PC-3 (cell line): Measurements from ENCODE around the gene ASPDH. TPM values are rescaled to one million over a fixed set of nuclear protein-coding genes. Genes with fewer than 3 reads are reported as not detected.

Source experiments
- ATAC-seq: fragments of 200-7000 bp; cut with Tn5 transposase; 2 replicates; pipeline ENCODE4 v1.9.1; 2020; ENCODE audit warnings: mild to moderate bottlenecking, moderate library complexity
- BruUV-seq: library from RNA; stranded (reverse); fragments of 400-500 nt; replicated peaks from 2 replicates; lab custom pipeline; 2021; lab: Mats Ljungman, UMichigan
- CTCF ChIA-PET: fragments of 300-600 bp; sonication (Branson Sonifier 250); formaldehyde crosslinking; loops from one replicate; lab custom pipeline; 2022; ENCODE audit warnings: antibody characterized with exemption; lab: Charles Lee
- POLR2A ChIA-PET: fragments of 300-600 bp; sonication (Branson Sonifier 250); formaldehyde crosslinking; loops from one replicate; lab custom pipeline; 2022; ENCODE audit warnings: antibody characterized with exemption; ENCODE audit not compliant: unreplicated experiment; lab: Charles Lee
- DNase-seq: peaks from one replicate; pipeline ENCODE4 v3.0.0-alpha.2; 2015
- H2AFZ ChIP-seq: fragments of 300-600 bp; sonication (generic); 2 replicates; pipeline ENCODE4 v1.6.0; 2016; ENCODE audit warnings: antibody characterized with exemption, low read length
- H3F3A ChIP-seq: fragments of 300-600 bp; sonication (generic); one replicate; pipeline ENCODE4 v1.6.0; 2017; ENCODE audit warnings: antibody characterized with exemption, low read length, control low read depth, mild to moderate bottlenecking; ENCODE audit not compliant: unreplicated experiment
- H3K27ac ChIP-seq: fragments of 300-600 bp; sonication (generic); 2 replicates; pipeline ENCODE4 v1.5.1; 2016; ENCODE audit warnings: mild to moderate bottlenecking, low read length
- H3K27me3 ChIP-seq: fragments of 300-600 bp; sonication (generic); 2 replicates; pipeline ENCODE4 v1.6.1; 2016; ENCODE audit warnings: low read length, mixed read lengths
- H3K36me3 ChIP-seq: fragments of 300-600 bp; sonication (generic); 2 replicates; pipeline ENCODE4 v1.6.1; 2016; ENCODE audit warnings: low read depth, mixed run types, low read length, mixed read lengths
- H3K4me1 ChIP-seq: fragments of 300-600 bp; sonication (generic); 2 replicates; pipeline ENCODE4 v1.5.1; 2016; ENCODE audit warnings: low read length; ENCODE audit not compliant: insufficient read depth
- H3K4me2 ChIP-seq: fragments of 300-600 bp; sonication (generic); 2 replicates; pipeline ENCODE4 v1.6.0; 2016; ENCODE audit warnings: low read length
- H3K4me3 ChIP-seq: fragments of 300-600 bp; sonication (generic); 2 replicates; pipeline ENCODE4 v1.5.1; 2016; ENCODE audit warnings: mild to moderate bottlenecking, low read length, mixed read lengths
- H3K79me2 ChIP-seq: fragments of 300-600 bp; sonication (generic); 2 replicates; pipeline ENCODE4 v1.6.1; 2017; ENCODE audit warnings: low read length, mixed read lengths
- H3K9ac ChIP-seq: fragments of 300-600 bp; sonication (generic); 2 replicates; pipeline ENCODE4 v1.6.0; 2016; ENCODE audit warnings: mild to moderate bottlenecking, low read length
- H3K9me2 ChIP-seq: fragments of 300-600 bp; sonication (generic); replicated peaks from 2 replicates; pipeline ENCODE4 v1.6.1; 2016; ENCODE audit warnings: mixed run types, low read length, mixed read lengths
- H3K9me3 ChIP-seq: fragments of 300-600 bp; sonication (generic); 2 replicates; pipeline ENCODE4 v1.6.1; 2016; ENCODE audit warnings: low read length, mixed read lengths
- H4K20me1 ChIP-seq: fragments of 300-600 bp; sonication (generic); 2 replicates; pipeline ENCODE4 v1.6.1; 2016; ENCODE audit warnings: low read length, mixed read lengths
- CTCF ChIP-seq: fragments of 300-600 bp; sonication (generic); conservative IDR thresholded peaks from 2 replicates; pipeline ENCODE4 v1.5.1; 2017; ENCODE audit warnings: antibody characterized with exemption, low read depth, mild to moderate bottlenecking, low read length
- EZH2 ChIP-seq: fragments of 300-600 bp; sonication (generic); IDR thresholded peaks from one replicate; pipeline ENCODE4 v1.6.1; 2017; ENCODE audit warnings: antibody characterized with exemption, mild to moderate bottlenecking, low read length; ENCODE audit not compliant: unreplicated experiment
- EZH2phosphoT487 ChIP-seq: fragments of 300-600 bp; sonication (generic); IDR thresholded peaks from 2 replicates; pipeline ENCODE4 v1.6.1; 2018; ENCODE audit warnings: mild to moderate bottlenecking, antibody characterized with exemption, low read length, borderline replicate concordance
- intact Hi-C: fragments of 100-400 bp; cut with micrococcal nuclease; formaldehyde crosslinking; loops from 2 replicates; pipeline ENCODE4 v1.9.0; 2023
- total RNA-seq: library from RNA; depleted of rRNA; stranded (reverse); fragments of >200 nt; gene quantifications from 2 replicates; pipeline ENCODE4 v1.2.3, GENCODE V29; 2014

The ASPDH gene
- total RNA-seq, 1 experiment from 2014 or later, result not detected

GRCh38 chr19:50559636-50560035, 45.9 kb upstream of the ASPDH start:
- Histone ChIP-seq H3K9me2 (no peaks in the 10 kb centered on the region), H3K36me3 (no peaks in the 10 kb centered on the region), H3K9me3 (no peaks in the 10 kb centered on the region), H3K4me3 (no peak overlapping the region), H3K4me1 (no peaks in the 10 kb centered on the region), H3K27me3 (peaks cover 52% of the 10 kb centered on the region), H3K79me2 (no peaks in the 10 kb centered on the region), H3K4me2 (no peak overlapping the region), H3F3A (no peaks in the 10 kb centered on the region), H4K20me1 (no peaks in the 10 kb centered on the region), H3K27ac (no peak overlapping the region), H3K9ac (no peak overlapping the region), H2AFZ (no peak overlapping the region)
- CTCF ChIA-PET, result no interaction called here
- no peak for ATAC-seq
- POLR2A ChIA-PET, result no interaction called here
- TF ChIP-seq EZH2phosphoT487, result no peak
- no peak for TF ChIP-seq CTCF
- TF ChIP-seq EZH2, result no peak
- no peak for DNase-seq
- BruUV-seq, result no TSS peak
- intact Hi-C loops, result no loop called here

DNA sequence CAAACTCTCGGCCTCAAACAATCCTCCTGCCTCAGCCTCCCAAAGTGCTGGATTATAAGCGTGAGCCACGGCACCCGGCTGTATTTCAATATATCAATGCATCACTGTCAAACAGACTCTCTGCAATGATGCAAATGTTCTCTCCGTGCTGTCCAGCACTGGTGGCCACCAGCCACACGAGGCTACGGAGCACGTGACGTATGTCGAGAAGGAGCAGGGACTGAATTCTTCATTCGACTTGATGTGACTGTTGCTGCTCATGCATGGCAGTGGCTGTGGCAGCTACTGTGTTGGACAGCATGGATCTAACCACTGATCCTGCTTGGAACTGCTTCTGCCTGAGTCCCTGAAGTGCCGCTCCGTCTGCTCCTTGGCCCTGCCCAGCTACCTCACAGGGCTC, 44.7 kb upstream of the ASPDH start:
- no peak for TF ChIP-seq EZH2
- TF ChIP-seq EZH2phosphoT487, result no peak
- no peak for TF ChIP-seq CTCF
- BruUV-seq, result no TSS peak
- no peak for ATAC-seq

GRCh38 chr19:50558039-50558438, 44.3 kb upstream of the ASPDH start:
- Histone ChIP-seq H3K4me3 (no peak overlapping the region), H3K9ac (no peak overlapping the region), H3K9me2 (no peaks in the 10 kb centered on the region), H3K9me3 (no peaks in the 10 kb centered on the region), H3F3A (no peaks in the 10 kb centered on the region), H4K20me1 (no peaks in the 10 kb centered on the region), H3K27me3 (peaks cover 36% of the 10 kb centered on the region), H3K36me3 (no peaks in the 10 kb centered on the region), H3K27ac (no peak overlapping the region), H3K4me1 (no peaks in the 10 kb centered on the region), H3K79me2 (no peaks in the 10 kb centered on the region), H3K4me2 (no peak overlapping the region), H2AFZ (no peak overlapping the region)
- intact Hi-C loops, result no loop called here
- no peak for TF ChIP-seq CTCF
- TF ChIP-seq EZH2, result no peak
- no peak for TF ChIP-seq EZH2phosphoT487
- CTCF ChIA-PET, result no interaction called here
- DNase-seq (no peak), ATAC-seq (no peak)
- no TSS peak for BruUV-seq
- POLR2A ChIA-PET, result interaction anchor here (0.6 kb wide), 1 partner anchor 13 kb away, joined by 5 read pairs; no protein-coding TSS in a partner anchor

More for the DNA sequence above, 44.7 kb upstream of the ASPDH start:
- no peak for DNase-seq
- Histone ChIP-seq H3K9me3 (no peaks in the 10 kb centered on the region), H3F3A (no peaks in the 10 kb centered on the region), H3K4me3 (no peak overlapping the region), H3K9ac (no peak overlapping the region), H2AFZ (no peak overlapping the region), H4K20me1 (no peaks in the 10 kb centered on the region), H3K27me3 (peaks cover 40% of the 10 kb centered on the region), H3K79me2 (no peaks in the 10 kb centered on the region), H3K36me3 (no peaks in the 10 kb centered on the region), H3K4me1 (no peaks in the 10 kb centered on the region), H3K4me2 (no peak overlapping the region), H3K9me2 (no peaks in the 10 kb centered on the region), H3K27ac (no peak overlapping the region)
- POLR2A ChIA-PET, result interaction anchor here (0.6 kb wide), 1 partner anchor 13 kb away, joined by 5 read pairs; no protein-coding TSS in a partner anchor
- CTCF ChIA-PET, result no interaction called here
- intact Hi-C loops, result no loop called here
